Lower leg skin (tissue), 3 donors: ENCODE data around the gene MYLK4.

Experiments used
- CTCF ChIP-seq, 3 donors: fragments of 450-650 bp; IDR thresholded peaks; one replicate each; pipeline ENCODE4 v1.5.1; 2016; ENCODE audit warnings: antibody characterized with exemption in 3 of 3, mild to moderate bottlenecking in 3 of 3, moderate library complexity in 2 of 3
- POLR2A ChIP-seq, 2 donors: fragments of 450-650 bp; IDR thresholded peaks; one replicate each; pipeline ENCODE4 v1.6.1; 2016 to 2017; ENCODE audit warnings: antibody characterized with exemption in 2 of 2, mild to moderate bottlenecking in 1 of 2, moderate library complexity in 1 of 2

- TF ChIP-seq CTCF (IDR thresholded peaks at IDR 0.05) = no peak
- no peak for TF ChIP-seq POLR2A (IDR thresholded peaks at IDR 0.05)
Observed at GRCh38 chr6:2754393-2754792, 3.7 kb upstream of the MYLK4 start.
